Choroid plexus epithelial cell (primary cell): ENCODE measurements around the gene CYP27C1.
A peak's percentile ranks its signal among the peaks of the same experiment; 100 is the strongest.

Experiments used
- DNase-seq: peaks from one replicate; pipeline ENCODE4 v3.0.0-alpha.2; 2010; ENCODE audit warnings: low read depth
- H3K4me3 ChIP-seq: 2 replicates; pipeline ENCODE4 v1.5.1; 2011; ENCODE audit warnings: low read depth, mild to moderate bottlenecking, control low read depth, low read length, moderate library complexity
- CTCF ChIP-seq: conservative IDR thresholded peaks from 2 replicates; pipeline ENCODE4 v1.5.1; 2011; ENCODE audit warnings: low read depth, mild to moderate bottlenecking, control low read depth, inconsistent platforms, low read length, moderate library complexity

The CYP27C1 gene

GRCh38 chr2:127220102-127220767 is at the start of gene CYP27C1:
Gene CYP27C1, minus strand, starts transcription at chr2:127220299. Its CDS starts 29 bp downstream, at chr2:127220270.
- DNase-seq, result peak; percentile 25
- no peak for TF ChIP-seq CTCF
- H3K4me3 ChIP-seq, result peak within 1 kb of the TSS; percentile 53

- no peak overlapping the region for H3K4me3 ChIP-seq
- peak; percentile 66 for DNase-seq
- TF ChIP-seq CTCF, result no peak
Measured at GRCh38 chr2:127261804-127262406, 41.8 kb upstream of the CYP27C1 start.

- TF ChIP-seq CTCF, result no peak
- DNase-seq, result no peak
- no peak overlapping the region for H3K4me3 ChIP-seq
Measured at GRCh38 chr2:127259355-127259754, 39.3 kb upstream of the CYP27C1 start.

GRCh38 chr2:127256866-127257265 is 36.8 kb upstream of the CYP27C1 start:
- DNase-seq, result no peak
- no peak overlapping the region for H3K4me3 ChIP-seq
- TF ChIP-seq CTCF, result no peak

- no peak for TF ChIP-seq CTCF
- no peak for DNase-seq
- H3K4me3 ChIP-seq, result no peak overlapping the region
Measured at GRCh38 chr2:127256381-127256780, 36.3 kb upstream of the CYP27C1 start.

- TF ChIP-seq CTCF, result no peak
- DNase-seq, result no peak
- H3K4me3 ChIP-seq, result no peak overlapping the region
Measured at GRCh38 chr2:127255721-127256120, 35.6 kb upstream of the CYP27C1 start.

GRCh38 chr2:127255146-127255545 is 35.0 kb upstream of the CYP27C1 start:
- no peak for DNase-seq
- H3K4me3 ChIP-seq, result no peak overlapping the region
- no peak for TF ChIP-seq CTCF
